ENCODE measurements around the gene CACNG1. TPM values are rescaled to one million over a fixed set of nuclear protein-coding genes. Genes with fewer than 3 reads are reported as not detected.

Gene CACNG1
- polyA plus RNA-seq, 1 of the 3 experiments (the other 2 are of a cell fraction): not detected

DNA sequence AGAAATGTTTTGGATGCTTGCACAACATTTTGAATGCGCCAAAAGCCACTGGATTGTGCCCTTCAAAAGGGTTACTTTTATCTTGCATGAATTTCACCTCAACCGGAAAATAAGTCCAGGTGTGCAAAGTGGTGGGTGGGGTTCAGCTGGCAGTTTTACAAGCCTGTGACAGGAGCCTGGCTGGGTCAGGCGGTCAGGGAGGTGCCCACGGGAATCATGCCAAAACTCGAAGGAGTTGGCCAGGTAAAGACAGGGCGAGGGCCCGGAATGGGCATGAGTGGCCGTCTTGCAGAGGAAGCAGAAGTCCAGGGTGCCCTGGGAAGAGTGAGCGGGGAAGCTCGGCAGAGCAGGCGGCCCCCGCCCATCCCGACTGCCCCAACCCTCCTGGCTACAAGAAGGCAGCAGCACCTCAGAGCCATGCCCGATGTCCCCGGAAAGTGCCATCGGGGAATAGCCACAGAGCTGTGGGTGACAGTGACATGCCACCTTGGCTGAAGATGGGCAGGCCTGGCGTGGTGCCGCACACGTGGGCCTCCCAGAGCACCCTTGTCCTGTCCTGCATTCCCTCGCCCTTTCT lies 19.1 kb upstream of the CACNG1 start:
- no peak overlapping the region for H3K9ac ChIP-seq
- H3K4me2 ChIP-seq: no peak overlapping the region
- CTCF ChIA-PET: interaction anchor here (0.8 to 1.4 kb wide), 5 partner anchors 8 to 332 kb away, joined by 3 to 4 read pairs (median 4); no protein-coding TSS in a partner anchor
- TF ChIP-seq JUND (IDR thresholded peaks at IDR 0.05): no peak
- no peak for TF ChIP-seq RXRA (IDR thresholded peaks at IDR 0.05; ENCODE audit: borderline replicate concordance, low read depth)
- no peak for TF ChIP-seq USF1 (IDR thresholded peaks at IDR 0.05; ENCODE audit: borderline replicate concordance, low read depth)
- TF ChIP-seq IRF3 (IDR thresholded peaks at IDR 0.05; ENCODE audit: low read depth, low read length): no peak
- no peak for TF ChIP-seq POLR2AphosphoS5 (IDR thresholded peaks at IDR 0.05; ENCODE audit: low read depth, low read length)
- TF ChIP-seq RCOR1 (IDR thresholded peaks at IDR 0.05; ENCODE audit: low read length): no peak
- no peak for TF ChIP-seq SIN3A (IDR thresholded peaks at IDR 0.05; ENCODE audit: borderline replicate concordance, low read depth, low read length)
- TF ChIP-seq, protein P1, sequence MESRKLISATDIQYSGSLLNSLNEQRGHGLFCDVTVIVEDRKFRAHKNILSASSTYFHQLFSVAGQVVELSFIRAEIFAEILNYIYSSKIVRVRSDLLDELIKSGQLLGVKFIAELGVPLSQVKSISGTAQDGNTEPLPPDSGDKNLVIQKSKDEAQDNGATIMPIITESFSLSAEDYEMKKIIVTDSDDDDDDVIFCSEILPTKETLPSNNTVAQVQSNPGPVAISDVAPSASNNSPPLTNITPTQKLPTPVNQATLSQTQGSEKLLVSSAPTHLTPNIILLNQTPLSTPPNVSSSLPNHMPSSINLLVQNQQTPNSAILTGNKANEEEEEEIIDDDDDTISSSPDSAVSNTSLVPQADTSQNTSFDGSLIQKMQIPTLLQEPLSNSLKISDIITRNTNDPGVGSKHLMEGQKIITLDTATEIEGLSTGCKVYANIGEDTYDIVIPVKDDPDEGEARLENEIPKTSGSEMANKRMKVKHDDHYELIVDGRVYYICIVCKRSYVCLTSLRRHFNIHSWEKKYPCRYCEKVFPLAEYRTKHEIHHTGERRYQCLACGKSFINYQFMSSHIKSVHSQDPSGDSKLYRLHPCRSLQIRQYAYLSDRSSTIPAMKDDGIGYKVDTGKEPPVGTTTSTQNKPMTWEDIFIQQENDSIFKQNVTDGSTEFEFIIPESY (IDR thresholded peaks at IDR 0.05; ENCODE audit: borderline replicate concordance, low read depth): no peak
- TF ChIP-seq, protein P2, sequence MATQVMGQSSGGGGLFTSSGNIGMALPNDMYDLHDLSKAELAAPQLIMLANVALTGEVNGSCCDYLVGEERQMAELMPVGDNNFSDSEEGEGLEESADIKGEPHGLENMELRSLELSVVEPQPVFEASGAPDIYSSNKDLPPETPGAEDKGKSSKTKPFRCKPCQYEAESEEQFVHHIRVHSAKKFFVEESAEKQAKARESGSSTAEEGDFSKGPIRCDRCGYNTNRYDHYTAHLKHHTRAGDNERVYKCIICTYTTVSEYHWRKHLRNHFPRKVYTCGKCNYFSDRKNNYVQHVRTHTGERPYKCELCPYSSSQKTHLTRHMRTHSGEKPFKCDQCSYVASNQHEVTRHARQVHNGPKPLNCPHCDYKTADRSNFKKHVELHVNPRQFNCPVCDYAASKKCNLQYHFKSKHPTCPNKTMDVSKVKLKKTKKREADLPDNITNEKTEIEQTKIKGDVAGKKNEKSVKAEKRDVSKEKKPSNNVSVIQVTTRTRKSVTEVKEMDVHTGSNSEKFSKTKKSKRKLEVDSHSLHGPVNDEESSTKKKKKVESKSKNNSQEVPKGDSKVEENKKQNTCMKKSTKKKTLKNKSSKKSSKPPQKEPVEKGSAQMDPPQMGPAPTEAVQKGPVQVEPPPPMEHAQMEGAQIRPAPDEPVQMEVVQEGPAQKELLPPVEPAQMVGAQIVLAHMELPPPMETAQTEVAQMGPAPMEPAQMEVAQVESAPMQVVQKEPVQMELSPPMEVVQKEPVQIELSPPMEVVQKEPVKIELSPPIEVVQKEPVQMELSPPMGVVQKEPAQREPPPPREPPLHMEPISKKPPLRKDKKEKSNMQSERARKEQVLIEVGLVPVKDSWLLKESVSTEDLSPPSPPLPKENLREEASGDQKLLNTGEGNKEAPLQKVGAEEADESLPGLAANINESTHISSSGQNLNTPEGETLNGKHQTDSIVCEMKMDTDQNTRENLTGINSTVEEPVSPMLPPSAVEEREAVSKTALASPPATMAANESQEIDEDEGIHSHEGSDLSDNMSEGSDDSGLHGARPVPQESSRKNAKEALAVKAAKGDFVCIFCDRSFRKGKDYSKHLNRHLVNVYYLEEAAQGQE (IDR thresholded peaks at IDR 0.05; ENCODE audit: low read depth, low read length): no peak
- no peak for TF ChIP-seq RFX5 (IDR thresholded peaks at IDR 0.05; ENCODE audit: low read length)
- no peaks in the 10 kb centered on the region for H4K20me1 ChIP-seq (ENCODE audit: insufficient read depth)
- 88% methylated on average over 20 of the region's 20 CpGs for WGBS (ENCODE audit: low lambda C conversion rate)
- no peaks in the 10 kb centered on the region for H3K27me3 ChIP-seq (ENCODE audit: insufficient read depth)
- H3K4me3 ChIP-seq (ENCODE audit: low read depth in 2 of 2, low read length in 1 of 2): no peak overlapping the region
- peak overlapping the region in 1 of 2 experiments; percentile 12; a peak in 1 of 4 replicates for H3K27ac ChIP-seq (ENCODE audit: low read depth in 2 of 2, low read length in 1 of 2)
- H3K9me2 ChIP-seq: no peaks in the 10 kb centered on the region
- H3K79me2 ChIP-seq (ENCODE audit: insufficient read depth): no peaks in the 10 kb centered on the region
- no peaks in the 10 kb centered on the region for H3K36me3 ChIP-seq (replicated peaks in 1 of 2; ENCODE audit: control insufficient read depth in 1 of 2, insufficient read depth in 2 of 2, low read length in 1 of 2)
- no peak for DNase-seq
- peaks cover 0 to 25% of the 10 kb centered on the region in 2 experiments; a peak in 1 of 4 replicates for H3K4me1 ChIP-seq (ENCODE audit: control insufficient read depth in 1 of 2, insufficient read depth in 2 of 2, low read depth in 1 of 2, low read length in 1 of 2)
- no peak overlapping the region for H2AFZ ChIP-seq (ENCODE audit: low read depth)
- H3F3A ChIP-seq (replicated peaks; ENCODE audit: insufficient read depth): no peaks in the 10 kb centered on the region
- no peaks in the 10 kb centered on the region for H3K9me3 ChIP-seq
- POLR2A ChIA-PET: interaction anchor here (0.8 kb wide), 1 partner anchor 50 kb away, joined by 3 read pairs; no protein-coding TSS in a partner anchor
